Thyroid gland (tissue), 4 donors: ENCODE measurements around the gene CSPG4.

Source experiments
- CTCF ChIP-seq, 6 experiments: fragments of 200-600 bp in 3 of 6; fragments of 450-650 bp in 3 of 6; sonication (generic) in 3 of 6; IDR thresholded peaks; one replicate each; pipeline ENCODE4 v1.5.1; 2016 to 2019; ENCODE audit warnings: antibody characterized with exemption in 6 of 6, mild to moderate bottlenecking in 2 of 6, inconsistent platforms in 1 of 6, moderate library complexity in 1 of 6
- POLR2A ChIP-seq, 2 donors: fragments of 450-650 bp; IDR thresholded peaks; one replicate each; pipeline ENCODE4 v1.6.1; 2017; ENCODE audit warnings: antibody characterized with exemption in 2 of 2, mild to moderate bottlenecking in 2 of 2, moderate library complexity in 1 of 2

- TF ChIP-seq CTCF (IDR thresholded peaks at IDR 0.05) = no peak
- TF ChIP-seq POLR2A (IDR thresholded peaks at IDR 0.05) = no peak
Observed at GRCh38 chr15:75674366-75674765, 38.3 kb downstream of the CSPG4 start.
